Activated CD4-positive, alpha-beta T cell treated with anti-CD3 and anti-CD28 coated beads, Interleukin-2, Interleukin-6, amounts not matched to agents 100 ng/mL and 50 ng/mL, durations not matched to agents 16 hours and 8 hours (primary cell): ENCODE measurements around the gene ENOX2.

ENCODE experiments used
- DNase-seq: peaks from one replicate; pipeline ENCODE4 v3.0.0-alpha.2; 2020

The ENOX2 gene

GRCh38 chrX:130694983-130695382, 208.0 kb downstream of the ENOX2 start:
- DNase-seq: no peak

GRCh38 chrX:130691576-130691975, 211.4 kb downstream of the ENOX2 start:
- DNase-seq: no peak

- DNase-seq: no peak
These were observed 214.6 kb downstream of the ENOX2 start for GRCh38 chrX:130688360-130688759.

GRCh38 chrX:130682990-130683389, 220.0 kb downstream of the ENOX2 start:
- no peak for DNase-seq

- no peak for DNase-seq
These were observed 222.6 kb downstream of the ENOX2 start for GRCh38 chrX:130680164-130681035.

- DNase-seq: no peak
These were observed 226.1 kb downstream of the ENOX2 start for GRCh38 chrX:130676861-130677260.

GRCh38 chrX:130672214-130672613, 230.8 kb downstream of the ENOX2 start:
- no peak for DNase-seq

- DNase-seq: no peak
These were observed 233.8 kb downstream of the ENOX2 start for GRCh38 chrX:130669233-130669632.

- no peak for DNase-seq
These were observed 237.7 kb downstream of the ENOX2 start for GRCh38 chrX:130665263-130665662.

- no peak for DNase-seq
These were observed 244.7 kb downstream of the ENOX2 start for GRCh38 chrX:130658310-130658709.

- no peak for DNase-seq
These were observed 248.5 kb downstream of the ENOX2 start for GRCh38 chrX:130654409-130654950.

- no peak for DNase-seq
These were observed 250.0 kb downstream of the ENOX2 start for GRCh38 chrX:130652824-130653578.

GRCh38 chrX:130649738-130650137, 253.3 kb downstream of the ENOX2 start:
- DNase-seq: no peak

GRCh38 chrX:130647468-130647867, 255.5 kb downstream of the ENOX2 start:
- no peak for DNase-seq

GRCh38 chrX:130645955-130646583, 256.9 kb downstream of the ENOX2 start:
- DNase-seq: no peak

- no peak for DNase-seq
These were observed 265.4 kb downstream of the ENOX2 start for GRCh38 chrX:130637591-130637990.

GRCh38 chrX:130636277-130636676, 266.7 kb downstream of the ENOX2 start:
- no peak for DNase-seq

- no peak for DNase-seq
These were observed 272.0 kb downstream of the ENOX2 start for GRCh38 chrX:130631011-130631410.

GRCh38 chrX:130628516-130628915, 274.5 kb downstream of the ENOX2 start:
- DNase-seq: no peak

GRCh38 chrX:130626521-130626920, 276.5 kb downstream of the ENOX2 start:
- DNase-seq: no peak

GRCh38 chrX:130625386-130625785, 277.6 kb downstream of the ENOX2 start:
- DNase-seq: no peak

- no peak for DNase-seq
These were observed 279.5 kb downstream of the ENOX2 start for GRCh38 chrX:130623518-130623917.

- DNase-seq: no peak
These were observed 287.1 kb downstream of the ENOX2 start for GRCh38 chrX:130615941-130616340.
